ENCODE data around the gene ZSCAN26.

- TF ChIP-seq CTCF (conservative IDR thresholded peaks at IDR 0.05; ENCODE audit: low read depth, low read length) (no peak), RCOR1 (IDR thresholded peaks at IDR 0.05; ENCODE audit: insufficient replicate concordance, low read length) (no peak), RAD21 (IDR thresholded peaks at IDR 0.05; ENCODE audit: low read length) (no peak), POLR2A (IDR thresholded peaks at IDR 0.05; ENCODE audit: low read depth, low read length) (no peak)
Observed at GRCh38 chr6:28303570-28303969, 36.6 kb downstream of the ZSCAN26 start.

All from IMR-90 (cell line).